Immature natural killer cell (primary cell): Measurements from ENCODE around the gene DAB1. TPM values are rescaled to one million over a fixed set of nuclear protein-coding genes. Genes with fewer than 3 reads are reported as not detected.

Experiments used
- DNase-seq, 3 donors: peaks; one replicate each; pipeline ENCODE4 v3.0.0; 2022; ENCODE audit warnings: mixed read lengths in 1 of 3
- H3K27ac Mint-ChIP-seq, 6 donors: one replicate each; pipeline ENCODE4 v1.8.0; 2020; ENCODE audit warnings: mixed read lengths in 6 of 6, mild to moderate bottlenecking in 5 of 6, inconsistent platforms in 4 of 6, moderate library complexity in 3 of 6
- H3K27me3 Mint-ChIP-seq, 3 donors: one replicate each; pipeline ENCODE4 v1.8.0; 2020 to 2021; ENCODE audit warnings: low read depth in 3 of 3, mild to moderate bottlenecking in 3 of 3, mixed read lengths in 3 of 3, moderate library complexity in 3 of 3, inconsistent platforms in 1 of 3
- H3K36me3 Mint-ChIP-seq, 3 donors: one replicate each; pipeline ENCODE4 v1.8.0; 2020; ENCODE audit warnings: mixed read lengths in 3 of 3, inconsistent platforms in 2 of 3, mild to moderate bottlenecking in 2 of 3
- H3K4me1 Mint-ChIP-seq, 2 donors: one replicate each; pipeline ENCODE4 v1.8.0; 2020; ENCODE audit warnings: inconsistent platforms in 2 of 2, mild to moderate bottlenecking in 2 of 2, mixed read lengths in 2 of 2, moderate library complexity in 1 of 2
- H3K4me3 Mint-ChIP-seq, 5 donors: one replicate each; pipeline ENCODE4 v1.8.0; 2020; ENCODE audit warnings: mild to moderate bottlenecking in 5 of 5, mixed read lengths in 5 of 5, inconsistent platforms in 3 of 5, moderate library complexity in 3 of 5
- H3K9me3 Mint-ChIP-seq, 6 donors: one replicate each; pipeline ENCODE4 v1.8.0; 2020; ENCODE audit warnings: mild to moderate bottlenecking in 6 of 6, mixed read lengths in 6 of 6, inconsistent platforms in 4 of 6, moderate library complexity in 3 of 6
- polyA plus RNA-seq, 3 donors: library from polyadenylated mRNA; unstranded; fragments of 300-500 nt; fragmentation: Illumina TruSeq; gene quantifications; one replicate each; pipeline ENCODE4 v1.2.3, GENCODE V29; 2021

DAB1 gene
- polyA plus RNA-seq, 3 donors from 2014 or later, result 0.88 TPM; not detected in 2

- Mint-ChIP-seq H3K27ac (no peak overlapping the region), H3K4me3 (no peak overlapping the region), H3K4me1 (peaks cover 28 to 37% of the 10 kb centered on the region in 2 donors), H3K9me3 (no peaks in the 10 kb centered on the region), H3K27me3 (peaks cover 3 to 4% (median 3%) of the 10 kb centered on the region in 3 donors), H3K36me3 (peaks cover 0 to 3% (median 0%) of the 10 kb centered on the region in 3 donors)
- DNase-seq, result no peak
Measured at GRCh38 chr1:56978819-56979218, 445.0 kb downstream of the DAB1 start.

- H3K36me3 Mint-ChIP-seq, result peaks cover 0 to 3% (median 0%) of the 10 kb centered on the region in 3 donors
- H3K4me3 Mint-ChIP-seq, result no peak overlapping the region
- peaks cover 3 to 4% (median 3%) of the 10 kb centered on the region in 3 donors for H3K27me3 Mint-ChIP-seq
- H3K4me1 Mint-ChIP-seq, result peaks cover 31 to 42% of the 10 kb centered on the region in 2 donors
- peak in 2 of 3 donors; percentile 11 to 12 for DNase-seq
- peak overlapping the region in 1 of 6 donors; percentile 68 for H3K27ac Mint-ChIP-seq
- no peaks in the 10 kb centered on the region for H3K9me3 Mint-ChIP-seq
Measured at GRCh38 chr1:56977910-56978309, 445.9 kb downstream of the DAB1 start.

DNA sequence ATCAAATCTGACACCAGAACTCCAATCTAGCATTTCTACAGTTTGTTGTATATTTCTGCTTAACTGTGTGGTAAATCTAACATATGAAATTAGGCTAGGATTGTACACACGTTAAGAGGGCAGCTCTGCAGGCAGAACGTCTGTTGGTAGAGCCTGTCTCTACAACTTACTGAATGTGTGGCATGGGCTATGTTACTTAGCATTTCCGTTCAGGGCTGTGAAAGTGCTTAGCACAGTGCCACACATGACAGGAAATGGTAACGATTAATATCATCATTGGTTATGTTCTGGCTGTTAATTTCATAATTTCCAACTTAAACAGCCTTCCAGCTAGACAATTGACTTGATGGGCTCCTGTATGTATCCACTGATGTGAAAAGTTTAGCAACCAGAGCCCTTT, 448.4 kb downstream of the DAB1 start:
- peaks cover 31 to 45% of the 10 kb centered on the region in 2 donors for H3K4me1 Mint-ChIP-seq
- peaks cover 0 to 3% (median 0%) of the 10 kb centered on the region in 3 donors for H3K36me3 Mint-ChIP-seq
- H3K4me3 Mint-ChIP-seq, result peak overlapping the region; percentile 3 to 69 (median 51)
- no peaks in the 10 kb centered on the region for H3K9me3 Mint-ChIP-seq
- DNase-seq, result peak; percentile 13 to 41 (median 40)
- H3K27me3 Mint-ChIP-seq, result peaks cover 0 to 5% (median 2%) of the 10 kb centered on the region in 3 donors
- H3K27ac Mint-ChIP-seq, result peak overlapping the region; percentile 59 to 93 (median 79)

- Mint-ChIP-seq H3K27me3 (peaks cover 0 to 5% (median 0%) of the 10 kb centered on the region in 3 donors), H3K4me3 (peak overlapping the region in 1 of 5 donors; percentile 36), H3K9me3 (no peaks in the 10 kb centered on the region), H3K36me3 (no peaks in the 10 kb centered on the region), H3K27ac (peak overlapping the region in 4 of 6 donors; percentile 55 to 93 (median 69)), H3K4me1 (peaks cover 31 to 45% of the 10 kb centered on the region in 2 donors)
- DNase-seq, result peak in 1 of 3 donors; percentile 2
Measured at GRCh38 chr1:56973923-56974742, 449.7 kb downstream of the DAB1 start.

- Mint-ChIP-seq H3K27ac (no peak overlapping the region), H3K9me3 (no peaks in the 10 kb centered on the region), H3K4me3 (no peak overlapping the region), H3K4me1 (peaks cover 31 to 45% of the 10 kb centered on the region in 2 donors), H3K36me3 (no peaks in the 10 kb centered on the region), H3K27me3 (peaks cover 0 to 4% (median 2%) of the 10 kb centered on the region in 3 donors)
- no peak for DNase-seq
Measured at GRCh38 chr1:56972976-56973375, 450.9 kb downstream of the DAB1 start.

- no peak for DNase-seq
- H3K4me1 Mint-ChIP-seq, result peaks cover 18 to 22% of the 10 kb centered on the region in 2 donors
- H3K27me3 Mint-ChIP-seq, result peaks cover 0 to 4% (median 2%) of the 10 kb centered on the region in 3 donors
- H3K4me3 Mint-ChIP-seq, result no peak overlapping the region
- no peaks in the 10 kb centered on the region for H3K9me3 Mint-ChIP-seq
- no peak overlapping the region for H3K27ac Mint-ChIP-seq
- no peaks in the 10 kb centered on the region for H3K36me3 Mint-ChIP-seq
Measured at GRCh38 chr1:56970280-56970679, 453.6 kb downstream of the DAB1 start.

GRCh38 chr1:56968878-56969495, 454.9 kb downstream of the DAB1 start:
- Mint-ChIP-seq H3K4me3 (no peak overlapping the region), H3K27ac (no peak overlapping the region)
- no peak for DNase-seq

DNA sequence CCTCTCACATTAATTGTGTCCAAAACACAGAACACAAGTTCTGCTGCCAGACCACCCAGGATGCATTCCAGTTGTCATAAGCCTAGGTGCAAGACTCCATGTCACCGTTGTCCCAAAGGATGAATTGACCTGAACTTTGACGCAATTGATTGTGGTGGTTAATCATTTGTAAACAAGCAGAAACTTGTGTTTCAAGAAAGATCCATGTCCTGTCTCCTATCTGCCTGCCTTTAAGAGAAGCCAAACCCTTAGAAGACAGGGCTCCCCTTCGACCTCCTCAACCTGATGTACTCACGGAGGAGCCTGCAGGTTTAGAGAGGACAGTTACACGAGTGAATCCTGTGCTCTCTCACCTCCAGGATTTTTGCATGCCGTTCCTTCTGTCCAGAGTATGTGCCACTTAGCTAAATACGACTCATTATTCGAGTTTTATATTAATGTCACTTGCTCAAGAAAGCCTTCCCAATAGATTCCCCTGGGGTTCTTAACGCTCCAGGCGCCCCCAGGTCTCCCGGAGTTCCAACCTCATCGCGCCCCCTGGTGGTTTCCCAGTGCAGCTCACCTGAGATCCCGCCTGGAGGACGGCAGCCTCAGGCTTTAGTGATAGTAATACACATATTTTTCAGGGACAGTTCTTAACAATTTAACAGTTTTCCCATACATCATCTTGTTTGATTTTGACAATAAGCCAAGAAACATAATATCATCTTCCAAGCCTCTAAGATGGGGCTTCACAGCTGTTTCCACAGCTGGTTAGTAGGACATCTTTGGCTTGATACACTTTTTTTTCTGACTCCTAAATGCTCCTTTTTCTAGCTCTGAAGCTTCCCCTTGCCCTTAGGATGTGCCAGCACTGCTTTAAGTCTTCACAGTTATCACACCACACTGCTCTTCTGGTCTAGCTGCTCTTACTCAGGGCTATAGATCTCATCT, 455.7 kb downstream of the DAB1 start:
- H3K27ac Mint-ChIP-seq, result no peak overlapping the region
- no peaks in the 10 kb centered on the region for H3K36me3 Mint-ChIP-seq
- peaks cover 0 to 4% of the 10 kb centered on the region in 2 donors for H3K4me1 Mint-ChIP-seq
- H3K4me3 Mint-ChIP-seq, result no peak overlapping the region
- no peaks in the 10 kb centered on the region for H3K9me3 Mint-ChIP-seq
- H3K27me3 Mint-ChIP-seq, result peaks cover 0 to 4% (median 2%) of the 10 kb centered on the region in 3 donors
- peak in 2 of 3 donors; percentile 8 to 11 for DNase-seq

More at GRCh38 chr1:56968878-56969495, 454.9 kb downstream of the DAB1 start:
- Mint-ChIP-seq H3K36me3 (no peaks in the 10 kb centered on the region), H3K9me3 (no peaks in the 10 kb centered on the region), H3K27me3 (peaks cover 0 to 4% (median 2%) of the 10 kb centered on the region in 3 donors), H3K4me1 (peaks cover 5 to 10% of the 10 kb centered on the region in 2 donors)

DNA sequence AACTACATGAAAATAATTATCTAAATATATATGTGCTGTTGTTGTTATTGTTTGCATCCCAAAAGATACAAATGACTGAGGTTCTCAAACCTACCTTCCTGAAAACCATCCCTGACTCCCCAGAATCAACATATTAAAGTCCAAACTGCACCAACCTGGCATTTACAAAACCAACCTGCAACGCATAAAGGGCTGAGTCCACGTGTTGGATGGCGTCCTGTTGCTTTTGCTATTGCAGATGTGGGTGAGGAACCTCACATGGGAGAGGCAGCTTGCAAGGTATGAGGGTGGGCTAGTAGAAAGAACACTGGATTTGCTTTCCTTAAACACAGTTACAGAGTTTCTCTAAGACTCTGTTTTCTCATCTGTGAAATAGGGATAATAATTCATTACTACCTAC, 456.5 kb downstream of the DAB1 start:
- no peak for DNase-seq
- H3K9me3 Mint-ChIP-seq, result no peaks in the 10 kb centered on the region
- H3K27me3 Mint-ChIP-seq, result peaks cover 0 to 4% (median 2%) of the 10 kb centered on the region in 3 donors
- no peaks in the 10 kb centered on the region for H3K4me1 Mint-ChIP-seq
- H3K4me3 Mint-ChIP-seq, result no peak overlapping the region
- H3K36me3 Mint-ChIP-seq, result no peaks in the 10 kb centered on the region
- H3K27ac Mint-ChIP-seq, result no peak overlapping the region

DNA sequence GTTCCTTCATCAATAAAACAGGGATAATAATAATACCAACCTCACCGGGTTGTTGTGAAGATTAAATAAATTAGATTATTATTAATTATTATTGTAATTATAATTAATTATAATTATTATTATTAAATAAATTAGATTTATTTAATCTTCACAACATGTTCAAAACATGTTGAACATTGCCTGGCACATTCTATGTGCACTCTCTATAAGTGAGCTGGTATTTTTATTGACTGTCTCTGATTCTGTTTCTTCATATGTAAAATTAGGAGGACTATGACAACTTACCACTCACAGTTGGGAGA, 457.2 kb downstream of the DAB1 start:
- Mint-ChIP-seq H3K36me3 (no peaks in the 10 kb centered on the region), H3K27ac (no peak overlapping the region), H3K9me3 (no peaks in the 10 kb centered on the region), H3K4me3 (no peak overlapping the region), H3K27me3 (peaks cover 0 to 4% (median 2%) of the 10 kb centered on the region in 3 donors), H3K4me1 (no peaks in the 10 kb centered on the region)
- no peak for DNase-seq

DNA sequence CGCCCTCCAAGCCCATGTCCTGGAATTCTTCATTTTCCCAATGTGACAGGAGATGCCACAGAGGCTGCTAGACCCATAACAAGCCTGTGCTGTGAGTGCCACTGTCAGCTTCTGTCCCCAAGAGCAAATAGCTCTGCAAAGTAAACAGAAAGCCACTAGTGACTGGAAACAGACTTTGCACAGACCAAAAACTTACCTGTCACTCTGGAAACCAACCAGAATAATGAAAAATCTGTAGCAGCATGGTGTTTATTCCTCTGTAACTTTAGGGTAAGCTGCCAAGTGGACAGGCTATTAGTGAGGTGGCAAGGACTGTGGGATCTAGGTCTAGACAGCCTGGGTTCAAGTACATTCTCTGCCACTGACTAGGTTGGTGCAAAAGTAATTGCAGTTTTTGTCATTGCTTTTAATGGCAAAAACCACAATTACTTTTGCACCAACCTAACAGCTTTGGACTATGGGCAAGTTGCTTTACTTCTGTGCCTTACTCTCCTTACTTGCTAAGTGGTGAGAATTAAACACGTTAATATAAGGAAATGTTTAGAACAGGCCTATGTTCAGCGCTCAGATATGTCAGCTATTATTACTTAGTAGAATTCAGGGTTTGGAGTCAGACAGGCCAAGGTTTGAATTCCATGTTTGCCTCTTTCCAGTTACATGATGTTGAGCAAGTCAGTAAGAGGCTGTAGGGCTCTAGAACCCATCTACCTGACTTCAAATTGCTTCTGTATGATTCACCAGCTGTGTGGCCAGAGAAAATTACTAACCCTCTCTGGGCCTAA, 457.8 kb downstream of the DAB1 start, which contains the start of gene C8B:
Gene C8B, minus strand, starts transcription at position 100 of the 782 bp plus-strand sequence. Its CDS starts 67 bp downstream, at position 33.
- DNase-seq, result no peak
- H3K27me3 Mint-ChIP-seq, result peaks cover 0 to 4% (median 0%) of the 10 kb centered on the region in 3 donors
- no peak within 1 kb of the TSS for H3K4me3 Mint-ChIP-seq
- no peaks in the 10 kb centered on the region for H3K9me3 Mint-ChIP-seq
- no peaks in the 10 kb centered on the region for H3K36me3 Mint-ChIP-seq
- H3K4me1 Mint-ChIP-seq, result no peaks in the 10 kb centered on the region
- no peak within 1 kb of the TSS for H3K27ac Mint-ChIP-seq

DNA sequence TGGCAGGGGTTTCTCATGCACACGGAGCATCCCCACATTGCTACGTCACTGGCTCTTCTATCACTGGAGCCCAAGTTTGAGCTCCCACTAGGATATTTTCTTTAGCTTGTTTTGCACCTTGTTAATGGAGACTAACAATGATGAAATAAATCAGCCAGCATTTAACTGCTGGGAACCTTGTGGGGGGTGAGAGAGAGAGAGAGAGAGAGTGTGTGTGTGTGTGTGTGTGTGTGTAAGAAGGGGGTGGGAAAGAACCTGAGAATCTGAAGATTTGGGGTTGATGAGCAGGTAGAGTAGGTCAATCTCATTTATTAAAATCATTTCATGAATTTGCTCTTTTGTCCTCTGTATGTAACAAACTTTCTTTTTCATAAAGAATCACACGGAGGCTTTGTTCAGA, 458.7 kb downstream of the DAB1 start:
- no peak overlapping the region for H3K27ac Mint-ChIP-seq
- no peaks in the 10 kb centered on the region for H3K4me1 Mint-ChIP-seq
- H3K4me3 Mint-ChIP-seq, result no peak overlapping the region
- peaks cover 0 to 4% (median 0%) of the 10 kb centered on the region in 3 donors for H3K27me3 Mint-ChIP-seq
- H3K36me3 Mint-ChIP-seq, result no peaks in the 10 kb centered on the region
- H3K9me3 Mint-ChIP-seq, result no peaks in the 10 kb centered on the region
- no peak for DNase-seq
